ENCODE data around the gene TDRD1. TPM values are rescaled to one million over a fixed set of nuclear protein-coding genes. Genes with fewer than 3 reads are reported as not detected.
A peak's percentile ranks its signal among the peaks of the same experiment; 100 is the strongest.

TDRD1 gene
- total RNA-seq, 1 donor from 2014 or later = 1.9 TPM

- Histone ChIP-seq H3K36me3 (peaks cover 16% of the 10 kb centered on the region), H3K9me3 (replicated peaks) (peaks cover 23% of the 10 kb centered on the region), H3K4me3 (peak overlapping the region; percentile 86), H3K27ac (replicated peaks) (peak overlapping the region; percentile 91), H3K27me3 (ENCODE audit: low read depth) (no peaks in the 10 kb centered on the region), H3K4me1 (peaks cover 44% of the 10 kb centered on the region)
- intact Hi-C loops (cut with micrococcal nuclease) = no loop called here
- TF ChIP-seq CTCF (IDR thresholded peaks at IDR 0.05; ENCODE audit: borderline replicate concordance) = no peak
- DNase-seq = no peak
Observed at GRCh38 chr10:114172216-114172615, 6.9 kb upstream of the TDRD1 start.

GRCh38 chr10:114172776-114173602, 6.2 kb upstream of the TDRD1 start:
- no peak for DNase-seq
- intact Hi-C loops (cut with micrococcal nuclease) = no loop called here
- Histone ChIP-seq H3K9me3 (replicated peaks) (peaks cover 22% of the 10 kb centered on the region), H3K4me3 (peak overlapping the region; percentile 86), H3K36me3 (peaks cover 11% of the 10 kb centered on the region), H3K27ac (replicated peaks) (peak overlapping the region; percentile 91), H3K27me3 (ENCODE audit: low read depth) (no peaks in the 10 kb centered on the region), H3K4me1 (peaks cover 42% of the 10 kb centered on the region)
- TF ChIP-seq CTCF (IDR thresholded peaks at IDR 0.05; ENCODE audit: borderline replicate concordance) = no peak

GRCh38 chr10:114173603-114173920, 5.6 kb upstream of the TDRD1 start:
- DNase-seq = no peak
- Histone ChIP-seq H3K9me3 (replicated peaks) (peaks cover 16% of the 10 kb centered on the region), H3K27ac (replicated peaks) (peak overlapping the region; percentile 91), H3K4me1 (peaks cover 42% of the 10 kb centered on the region), H3K36me3 (peaks cover 5% of the 10 kb centered on the region), H3K4me3 (peak overlapping the region; percentile 86), H3K27me3 (ENCODE audit: low read depth) (no peaks in the 10 kb centered on the region)
- intact Hi-C loops (cut with micrococcal nuclease) = no loop called here
- TF ChIP-seq CTCF (IDR thresholded peaks at IDR 0.05; ENCODE audit: borderline replicate concordance) = no peak

GRCh38 chr10:114173921-114174694, 5.0 kb upstream of the TDRD1 start, which contains the start of gene CCDC186:
Gene CCDC186, minus strand, starts transcription at chr10:114174203. Its CDS starts 10,935 bp downstream, at chr10:114163268.
- intact Hi-C loops (cut with micrococcal nuclease) = no loop called here
- DNase-seq = peak; percentile 95
- peaks cover 11% of the 10 kb centered on the region for H3K9me3 ChIP-seq (replicated peaks)
- H3K36me3 ChIP-seq = no peaks in the 10 kb centered on the region
- no peak for TF ChIP-seq CTCF (IDR thresholded peaks at IDR 0.05; ENCODE audit: borderline replicate concordance)
- H3K4me3 ChIP-seq = peak within 1 kb of the TSS; percentile 86
- H3K27ac ChIP-seq (replicated peaks) = peak within 1 kb of the TSS; percentile 91
- no peaks in the 10 kb centered on the region for H3K27me3 ChIP-seq (ENCODE audit: low read depth)
- H3K4me1 ChIP-seq = peaks cover 42% of the 10 kb centered on the region

GRCh38 chr10:114174695-114175188, 4.4 kb upstream of the TDRD1 start:
- Histone ChIP-seq H3K27ac (replicated peaks) (peak overlapping the region; percentile 91), H3K36me3 (no peaks in the 10 kb centered on the region), H3K9me3 (replicated peaks) (peaks cover 4% of the 10 kb centered on the region), H3K4me3 (peak overlapping the region; percentile 86), H3K27me3 (ENCODE audit: low read depth) (no peaks in the 10 kb centered on the region), H3K4me1 (peaks cover 42% of the 10 kb centered on the region)
- no peak for TF ChIP-seq CTCF (IDR thresholded peaks at IDR 0.05; ENCODE audit: borderline replicate concordance)
- intact Hi-C loops (cut with micrococcal nuclease) = no loop called here
- peak; percentile 47 for DNase-seq
